Measurements from ENCODE around the gene RHBDF2. TPM values are rescaled to one million over a fixed set of nuclear protein-coding genes. Genes with fewer than 3 reads are reported as not detected.

Gene RHBDF2
- total and polyA plus RNA-seq, 8 donors: 4.6 to 175 (median 21.0) TPM

- no peaks in the 10 kb centered on the region for H3K36me3 ChIP-seq
- H3K27ac ChIP-seq: peak overlapping the region; percentile 70 to 93 (median 88)
- WGBS, 5 donors: 15 to 36% (median 34%) methylated on average over 2 of the region's 2 CpGs
- no peaks in the 10 kb centered on the region for H3K27me3 ChIP-seq
- peaks cover 55 to 91% (median 76%) of the 10 kb centered on the region in 4 donors for H3K4me1 ChIP-seq
- H3K9me3 ChIP-seq: no peaks in the 10 kb centered on the region
- intact Hi-C loops (cut with DNase I; ENCODE audit: low total_unique reads): no loop called here
- TF ChIP-seq EP300 (IDR thresholded peaks at IDR 0.05) (no peak), POLR2AphosphoS5 (IDR thresholded peaks at IDR 0.05) (no peak), POLR2A (IDR thresholded peaks at IDR 0.05) (no peak), CTCF (IDR thresholded peaks at IDR 0.05) (no peak)
- DNase-seq: no peak
- peak overlapping the region in 3 of 4 donors; percentile 0 to 85 (median 12) for H3K4me3 ChIP-seq
Measured at GRCh38 chr17:76497699-76497978, 3.6 kb downstream of the RHBDF2 start.

GRCh38 chr17:76496464-76496863 lies 4.8 kb downstream of the RHBDF2 start:
- TF ChIP-seq CTCF (IDR thresholded peaks at IDR 0.05) (no peak), POLR2A (IDR thresholded peaks at IDR 0.05) (no peak), POLR2AphosphoS5 (IDR thresholded peaks at IDR 0.05) (no peak), EP300 (IDR thresholded peaks at IDR 0.05) (no peak)
- H3K4me1 ChIP-seq: peaks cover 51 to 91% (median 75%) of the 10 kb centered on the region in 4 donors
- 86 to 93% (median 88%) methylated on average over 6 of the region's 6 CpGs for WGBS, 5 donors
- no peaks in the 10 kb centered on the region for H3K36me3 ChIP-seq
- no peak for DNase-seq
- no peaks in the 10 kb centered on the region for H3K9me3 ChIP-seq
- H3K27ac ChIP-seq: peak overlapping the region in 2 of 5 donors; percentile 88 to 91
- H3K4me3 ChIP-seq: no peak overlapping the region
- H3K27me3 ChIP-seq: no peaks in the 10 kb centered on the region
- intact Hi-C loops (cut with DNase I; ENCODE audit: low total_unique reads): no loop called here

GRCh38 chr17:76495663-76496400 lies 5.4 kb downstream of the RHBDF2 start:
- TF ChIP-seq CTCF (IDR thresholded peaks at IDR 0.05) (no peak), POLR2A (IDR thresholded peaks at IDR 0.05) (no peak), POLR2AphosphoS5 (IDR thresholded peaks at IDR 0.05) (no peak), EP300 (IDR thresholded peaks at IDR 0.05) (no peak)
- Histone ChIP-seq H3K36me3 (no peaks in the 10 kb centered on the region), H3K4me1 (peaks cover 53 to 96% (median 76%) of the 10 kb centered on the region in 4 donors), H3K4me3 (no peak overlapping the region), H3K27me3 (no peaks in the 10 kb centered on the region), H3K9me3 (no peaks in the 10 kb centered on the region), H3K27ac (peak overlapping the region in 3 of 5 donors; percentile 19 to 91 (median 30))
- intact Hi-C loops (cut with DNase I; ENCODE audit: low total_unique reads): no loop called here
- DNase-seq: no peak
- 82 to 85% (median 84%) methylated on average over 16 of the region's 16 CpGs for WGBS, 5 donors

- Histone ChIP-seq H3K4me1 (peaks cover 34 to 90% (median 60%) of the 10 kb centered on the region in 4 donors), H3K27ac (peak overlapping the region; percentile 52 to 92 (median 76)), H3K27me3 (no peaks in the 10 kb centered on the region), H3K36me3 (no peaks in the 10 kb centered on the region), H3K9me3 (no peaks in the 10 kb centered on the region), H3K4me3 (peak overlapping the region; percentile 9 to 30 (median 18))
- DNase-seq: peak in 1 of 2 donors; percentile 39
- intact Hi-C loops (cut with DNase I; ENCODE audit: low total_unique reads): no loop called here
- no peak for TF ChIP-seq POLR2A (IDR thresholded peaks at IDR 0.05)
- TF ChIP-seq CTCF (IDR thresholded peaks at IDR 0.05): no peak
- 49 to 72% (median 57%) methylated on average over 8 to 21 of the region's 21 CpGs for WGBS, 5 donors
Measured at GRCh38 chr17:76493505-76494167, 7.6 kb downstream of the RHBDF2 start.

Data from stomach (tissue), 9 donors.